Stimulated activated CD4-positive, alpha-beta T cell treated with anti-CD3 and anti-CD28 coated beads, Interleukin-12 subunit alpha, Interleukin-12 subunit beta, amount 100 ng/mL, for 48 hours (primary cell): Measurements from ENCODE around the gene DPP6.

Experiments
- DNase-seq, 3 donors: peaks; one replicate each; pipeline ENCODE4 v3.0.0-alpha.2; 2020; ENCODE audit warnings: low read depth in 2 of 3, low spot score in 1 of 3

The DPP6 gene

DNA sequence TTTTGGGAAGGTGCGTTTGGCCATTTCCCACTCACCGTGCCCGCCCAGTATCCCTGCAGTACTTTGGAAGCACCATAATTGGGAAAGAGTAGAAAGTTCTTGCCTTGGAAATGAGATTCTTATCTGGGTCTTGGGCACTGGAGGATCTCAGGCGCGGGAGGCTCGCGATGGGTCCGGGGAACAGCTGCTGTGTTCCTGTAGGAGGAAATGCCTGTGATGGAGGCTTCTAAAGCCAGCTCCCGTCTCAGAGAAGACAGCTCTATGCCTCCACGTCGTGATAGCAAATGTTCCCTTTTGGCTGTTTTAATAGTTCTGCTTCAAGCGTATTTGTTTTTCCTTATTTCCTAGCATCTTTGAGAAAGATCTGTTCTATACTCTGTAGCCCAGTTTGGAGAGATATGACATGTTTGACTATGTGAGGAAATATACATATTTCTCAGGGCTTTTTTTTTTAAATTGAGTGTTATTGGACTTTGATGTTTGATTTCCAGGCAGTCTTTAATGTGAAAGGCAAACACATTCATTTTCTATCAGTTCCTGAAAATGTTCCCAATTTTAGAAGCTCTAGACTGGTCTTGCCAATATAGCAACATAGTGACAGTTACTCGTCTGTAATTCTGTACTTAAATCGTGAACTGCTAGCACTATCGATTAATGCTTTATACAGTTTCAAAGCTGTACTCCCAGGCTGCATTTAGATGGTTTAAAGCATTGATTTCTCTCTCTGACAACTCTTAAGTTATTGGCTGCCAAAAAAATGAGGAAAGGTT is 280.8 kb downstream of the DPP6 start:
- no peak for DNase-seq

DNA sequence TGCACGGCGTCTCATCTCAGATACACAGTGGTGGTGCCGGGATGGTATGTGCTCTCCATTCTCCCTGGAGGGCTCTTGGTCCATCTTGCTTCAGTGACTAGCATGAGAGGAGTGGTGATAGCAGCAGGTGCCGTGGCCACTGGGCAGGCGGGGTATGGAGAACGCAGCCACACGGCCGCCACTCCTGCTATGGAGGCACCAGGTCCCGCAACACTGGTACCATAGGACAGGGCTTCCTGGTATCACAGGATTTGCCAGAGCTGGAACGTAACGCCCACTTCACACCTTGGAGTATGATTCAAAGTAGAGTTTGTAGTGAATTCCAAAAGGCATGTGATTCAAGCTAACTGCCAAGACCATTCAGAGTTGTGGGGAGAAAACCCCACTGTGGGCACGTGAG is 284.1 kb downstream of the DPP6 start:
- no peak for DNase-seq

DNA sequence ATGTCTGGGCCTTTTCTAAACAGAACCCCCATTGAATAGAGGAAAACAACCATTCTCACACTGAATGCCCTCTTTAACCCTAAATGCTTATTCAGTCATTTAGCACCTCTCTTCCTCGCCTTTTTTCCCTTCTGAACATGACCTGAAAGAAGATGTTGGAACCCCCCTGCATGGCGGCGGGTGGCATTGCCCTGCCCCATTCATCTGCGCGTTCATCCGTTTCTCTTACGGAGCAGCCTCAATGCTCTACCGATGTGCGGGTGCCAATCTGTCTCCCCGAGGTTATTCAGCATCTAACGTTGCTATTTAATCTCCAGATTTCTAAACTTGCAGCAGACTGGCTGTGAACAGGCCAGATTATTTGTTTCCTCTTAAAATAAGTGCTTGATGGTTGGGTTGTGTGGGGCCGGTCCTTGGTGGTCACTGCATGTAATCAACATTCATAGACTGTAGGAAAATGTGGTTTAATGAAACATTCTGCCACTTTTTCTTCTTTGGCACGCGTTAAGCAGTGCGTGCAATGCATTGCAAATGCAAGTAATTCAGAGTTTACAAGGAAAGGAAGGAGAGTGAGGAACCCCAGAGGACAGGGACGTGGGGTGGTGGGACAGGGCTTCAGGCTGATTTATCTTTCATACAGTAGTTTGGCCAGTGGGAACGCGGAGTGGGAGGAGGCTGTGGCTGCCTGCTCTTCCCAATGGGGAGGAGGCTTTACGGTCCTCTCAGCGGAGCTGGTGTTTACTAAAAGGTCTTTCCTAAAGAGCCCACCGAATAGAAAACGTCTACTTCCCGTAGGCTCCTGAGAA is 286.7 kb downstream of the DPP6 start:
- no peak for DNase-seq

DNA sequence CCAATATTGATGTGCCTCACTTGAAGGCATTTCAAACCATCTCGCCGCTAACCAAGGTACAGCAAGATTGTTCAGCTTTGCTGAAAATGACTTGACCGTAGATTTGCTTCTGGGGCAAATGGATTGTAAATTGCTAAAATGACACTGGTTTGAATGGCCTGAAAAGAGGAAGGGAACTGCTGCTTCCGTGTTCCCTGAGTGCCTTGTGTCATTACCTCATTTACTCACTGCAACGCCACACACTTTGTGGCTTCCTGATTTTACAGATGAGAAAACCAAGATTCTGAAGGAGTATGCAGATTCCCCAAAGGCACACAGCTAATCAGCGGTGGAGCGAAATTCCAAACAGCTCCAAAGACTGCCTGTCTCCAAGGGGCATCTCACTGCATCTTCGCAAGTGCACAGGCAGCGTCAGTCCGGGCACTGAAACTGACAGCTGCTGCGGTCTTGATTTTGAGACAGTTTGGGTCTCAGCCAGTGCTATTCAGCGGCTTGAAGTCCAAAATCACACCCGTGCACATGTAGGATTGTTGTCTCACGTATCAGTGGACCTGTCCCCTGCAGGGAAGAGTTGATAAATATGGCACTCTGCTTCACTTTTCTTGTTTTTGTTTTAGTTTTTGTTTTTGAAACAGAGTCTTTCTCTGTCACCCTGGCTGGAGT is 290.9 kb downstream of the DPP6 start:
- no peak for DNase-seq

DNA sequence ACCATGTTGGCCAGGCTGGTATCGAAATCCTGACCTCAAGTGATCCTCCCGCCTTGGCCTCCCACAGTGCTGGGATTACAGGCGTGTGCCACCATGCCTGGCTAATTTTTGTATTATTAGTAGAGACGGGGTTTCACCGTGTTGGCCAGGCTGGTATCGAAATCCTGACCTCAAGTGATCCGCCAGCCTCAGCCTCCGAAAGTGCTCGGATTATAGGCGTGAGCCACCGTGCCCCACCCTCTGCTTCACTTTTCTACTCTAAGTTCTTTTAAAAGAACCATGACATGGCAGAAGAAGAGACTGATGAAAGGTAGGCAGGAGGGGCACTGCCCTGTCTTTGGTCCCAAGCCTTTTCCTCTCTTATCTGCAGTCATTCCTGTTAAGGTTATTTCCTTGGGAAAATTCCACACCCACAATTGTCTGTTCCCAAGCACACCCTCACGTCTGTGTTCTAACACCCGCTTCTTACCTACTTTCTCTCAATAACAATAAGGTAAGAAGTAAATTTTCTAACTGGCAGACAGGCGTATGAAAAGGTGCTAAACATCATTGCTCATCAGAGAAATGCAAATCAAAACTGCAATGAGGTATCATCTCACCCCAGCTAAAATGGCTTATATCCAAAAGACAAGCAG is 291.7 kb downstream of the DPP6 start:
- DNase-seq: no peak

DNA sequence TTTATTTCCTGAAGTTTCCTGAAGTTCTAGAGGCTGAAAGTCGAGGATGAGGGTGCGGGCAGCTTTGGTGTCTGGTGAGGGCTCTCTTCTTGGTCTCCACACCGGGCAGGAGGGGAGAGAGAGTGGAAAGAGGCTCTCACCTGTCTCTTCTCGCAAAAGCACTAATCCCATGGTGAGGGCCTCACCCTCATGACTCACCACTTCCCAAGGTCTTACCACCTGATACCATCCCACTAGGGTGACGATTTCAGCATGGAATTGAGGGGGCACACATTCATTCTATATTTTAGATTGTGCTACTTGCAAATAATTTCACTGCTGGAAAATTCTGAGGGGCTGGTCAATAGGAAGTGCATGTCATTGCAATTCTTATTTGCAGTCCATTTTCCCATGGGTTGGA is 292.9 kb downstream of the DPP6 start:
- DNase-seq: no peak

DNA sequence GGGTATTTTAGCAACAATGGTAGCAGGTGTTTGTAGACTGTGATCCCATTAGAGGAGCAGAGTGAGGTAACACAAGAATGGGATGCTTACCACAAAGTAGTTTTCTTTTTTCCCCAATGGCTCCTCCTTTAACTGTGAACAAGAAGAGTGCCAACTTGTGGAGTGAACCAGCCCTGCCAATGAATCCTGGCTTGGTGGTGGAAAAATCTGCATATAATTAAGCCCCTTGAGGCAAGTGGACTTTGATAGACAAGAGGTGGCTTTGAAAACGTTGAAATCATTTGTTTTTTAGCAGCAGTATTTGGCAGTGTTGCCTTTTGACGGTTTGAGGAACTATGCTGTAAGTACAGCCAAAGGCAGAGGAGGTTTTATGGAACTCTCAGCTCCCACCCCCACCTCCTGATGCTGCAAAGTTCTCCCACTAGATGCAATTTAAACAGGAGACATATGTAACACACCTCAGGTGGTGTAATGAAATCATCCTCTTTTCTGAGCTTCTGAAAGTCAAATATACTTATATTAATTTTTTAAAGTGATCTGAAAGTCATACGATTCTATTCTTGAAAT is 295.6 kb downstream of the DPP6 start:
- no peak for DNase-seq

DNA sequence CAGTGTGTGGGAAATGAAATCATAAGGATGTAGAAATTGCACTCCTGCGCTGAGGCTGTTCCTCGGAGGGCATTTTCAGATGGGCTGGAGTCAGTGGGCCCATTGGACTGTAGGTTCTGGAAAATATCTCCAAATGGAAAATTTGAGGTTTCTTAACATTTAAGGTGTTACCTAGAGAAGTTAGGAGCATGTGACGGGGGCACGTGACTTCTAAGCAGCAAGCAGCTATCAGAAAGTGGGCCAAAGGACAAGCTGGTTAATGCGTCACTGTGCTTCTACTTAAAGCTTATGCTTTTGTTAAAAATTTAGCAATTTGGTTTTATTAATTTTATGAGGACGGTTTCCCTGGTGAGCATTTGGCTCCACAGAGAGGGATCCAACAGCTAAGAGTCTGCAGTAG is 298.7 kb downstream of the DPP6 start:
- DNase-seq: no peak

DNA sequence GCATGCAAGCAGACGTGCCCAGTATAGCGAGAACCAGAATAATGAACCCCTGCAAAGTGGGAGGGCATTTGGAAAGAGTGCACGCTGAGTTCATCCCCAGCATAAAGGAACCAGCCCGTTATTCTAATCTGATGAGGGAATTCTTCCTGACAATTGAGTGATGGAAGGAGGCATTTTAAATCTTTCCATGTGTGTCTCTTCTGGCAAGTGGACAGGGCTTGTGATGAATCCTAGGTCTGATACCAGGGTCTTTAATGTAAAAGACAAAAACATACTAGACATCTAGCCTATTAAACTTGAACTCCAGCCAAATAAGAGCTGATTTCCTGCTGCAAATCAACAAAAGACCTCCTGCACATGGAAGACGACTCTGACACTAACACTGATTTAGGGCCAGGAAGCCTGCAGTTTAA is 301.2 kb downstream of the DPP6 start:
- no peak for DNase-seq

DNA sequence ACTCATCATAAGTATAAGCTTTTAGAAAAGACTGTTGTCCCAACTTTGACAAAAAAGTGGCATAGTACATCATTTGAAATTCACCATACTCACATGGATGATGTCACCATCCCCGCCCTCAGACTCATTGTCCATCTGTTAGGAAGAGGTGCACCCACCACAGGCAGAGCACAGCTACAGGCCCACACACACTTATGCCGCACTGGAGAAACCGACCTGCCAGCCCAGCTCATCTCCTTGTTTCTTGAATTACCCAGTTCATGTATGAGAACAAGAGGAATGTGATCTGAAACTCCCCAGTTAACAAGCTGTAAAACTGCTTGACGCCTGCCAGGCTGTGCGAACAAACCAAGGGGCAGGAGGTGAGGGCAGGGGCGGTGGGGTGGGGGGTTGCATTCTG is 312.0 kb downstream of the DPP6 start:
- no peak for DNase-seq

DNA sequence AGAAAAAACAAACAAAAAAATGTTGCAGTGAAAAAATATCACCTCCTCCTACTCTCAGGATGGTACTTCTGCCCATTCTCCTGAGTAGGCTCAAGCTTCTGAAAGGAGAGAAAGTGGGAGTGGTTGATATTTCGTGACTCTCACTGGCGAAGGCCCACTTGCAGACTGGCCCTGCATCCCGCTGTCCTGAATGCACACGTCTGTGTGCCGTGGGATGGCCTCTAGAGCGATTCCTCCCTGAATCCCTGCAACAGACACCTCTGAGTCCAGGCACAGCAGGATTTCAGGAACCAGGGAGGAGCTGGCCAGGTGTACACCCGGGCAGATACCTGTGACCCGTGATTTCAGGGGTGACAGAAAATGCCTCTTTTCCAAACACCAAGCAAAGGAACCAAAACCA is 319.2 kb downstream of the DPP6 start:
- no peak for DNase-seq

DNA sequence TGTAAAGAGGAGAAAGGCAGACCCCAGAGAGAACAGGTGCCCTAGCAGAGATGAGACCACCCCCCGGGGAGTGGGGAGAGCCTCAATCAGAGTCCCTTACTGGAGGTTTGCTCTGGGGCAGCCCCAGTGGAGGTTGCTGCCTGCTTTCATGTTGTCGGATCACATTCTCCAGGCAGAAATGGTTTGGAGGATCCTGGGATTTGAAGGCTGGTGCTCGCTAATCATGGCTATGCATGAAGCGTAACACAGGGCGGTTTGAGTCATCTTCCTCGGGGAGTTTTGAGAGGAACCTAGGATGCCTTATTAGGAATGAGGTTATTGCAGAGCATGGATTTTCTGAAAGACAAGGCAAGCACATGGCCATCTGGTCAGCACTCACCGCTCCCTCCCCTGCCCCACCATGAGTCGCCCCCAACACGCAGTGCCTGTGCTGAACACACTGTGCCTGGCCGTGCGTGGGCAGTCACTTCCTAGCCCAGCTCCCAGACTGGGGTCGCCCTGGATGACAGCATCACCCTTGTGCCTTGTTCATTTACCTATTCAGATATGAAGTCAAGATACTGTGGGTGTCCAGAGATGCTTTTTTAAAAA is 319.9 kb downstream of the DPP6 start:
- DNase-seq: no peak

DNA sequence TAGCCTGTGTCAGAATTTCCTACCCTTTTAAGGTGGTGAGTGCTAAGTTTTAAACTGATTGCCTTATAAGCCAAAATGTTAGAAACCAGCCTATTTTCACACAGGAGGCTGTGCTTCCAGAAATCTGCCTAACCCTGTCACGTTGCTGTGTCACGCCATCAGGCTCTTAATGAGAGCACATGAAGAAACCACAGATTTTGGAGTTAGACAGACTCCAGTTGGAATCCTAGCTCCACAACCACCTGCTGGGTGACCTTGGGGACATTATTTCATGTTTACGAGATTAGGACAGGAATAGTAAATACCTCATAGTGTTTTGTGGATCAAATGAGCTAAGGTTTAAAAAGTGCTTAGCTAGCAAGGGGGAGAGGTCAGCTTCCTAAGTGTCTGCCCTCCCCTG is 321.8 kb downstream of the DPP6 start:
- no peak for DNase-seq

DNA sequence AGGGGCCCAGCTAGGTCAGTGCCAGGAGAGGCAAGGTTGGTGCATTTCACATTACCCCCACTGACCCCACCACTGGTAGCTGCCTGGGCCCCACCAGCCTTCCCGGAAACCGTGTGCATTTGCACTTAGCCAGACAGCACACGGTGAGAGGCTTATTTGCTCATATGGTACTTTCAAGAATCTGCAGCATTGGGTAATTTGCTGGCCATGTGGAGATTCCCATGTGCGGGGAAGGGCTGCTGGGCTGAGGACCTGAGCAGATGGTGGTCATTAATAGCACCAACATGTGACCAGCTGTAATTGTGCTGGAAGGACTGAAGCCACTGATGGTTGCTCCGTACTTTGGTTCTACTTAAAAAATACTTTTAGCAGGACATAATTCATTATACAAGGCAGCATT is 323.8 kb downstream of the DPP6 start:
- no peak for DNase-seq

DNA sequence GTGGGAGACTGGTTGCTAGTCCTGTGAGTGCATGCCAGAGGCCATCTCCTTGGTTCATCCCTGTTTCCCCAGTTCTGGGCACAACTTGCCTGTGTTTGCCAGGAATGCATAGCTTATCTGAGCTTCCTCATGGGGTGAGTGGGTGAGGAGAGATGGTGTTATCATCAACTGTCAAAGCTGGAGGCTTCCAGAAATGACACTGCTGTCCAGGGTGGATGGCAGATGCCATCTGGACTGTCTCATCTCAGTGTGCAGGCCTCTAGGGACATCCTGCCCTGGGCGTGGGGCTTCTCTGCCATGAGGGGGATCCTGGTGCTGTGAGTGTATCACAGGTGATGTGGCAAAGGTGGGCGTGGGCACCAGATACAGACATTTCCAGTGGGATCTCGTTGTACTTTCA is 328.6 kb downstream of the DPP6 start:
- DNase-seq: no peak

DNA sequence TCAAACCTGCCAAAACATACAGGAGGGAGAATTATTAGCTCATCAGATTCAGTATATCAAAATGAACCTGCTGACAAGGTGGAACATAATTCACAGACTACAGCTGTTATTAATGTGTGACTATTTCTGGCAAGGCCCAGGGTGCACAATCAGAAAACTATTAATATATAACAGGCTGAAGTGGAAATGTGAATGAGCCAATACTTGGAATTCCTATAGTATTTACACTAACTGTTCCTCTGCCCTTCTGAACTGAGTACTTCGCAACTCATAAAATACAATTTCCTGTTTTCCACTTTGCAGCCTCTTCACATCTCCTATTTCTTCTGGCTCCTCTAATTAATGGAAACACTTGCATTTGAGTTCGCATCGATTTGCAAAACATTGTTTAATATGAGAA is 330.8 kb downstream of the DPP6 start:
- DNase-seq: no peak

DNA sequence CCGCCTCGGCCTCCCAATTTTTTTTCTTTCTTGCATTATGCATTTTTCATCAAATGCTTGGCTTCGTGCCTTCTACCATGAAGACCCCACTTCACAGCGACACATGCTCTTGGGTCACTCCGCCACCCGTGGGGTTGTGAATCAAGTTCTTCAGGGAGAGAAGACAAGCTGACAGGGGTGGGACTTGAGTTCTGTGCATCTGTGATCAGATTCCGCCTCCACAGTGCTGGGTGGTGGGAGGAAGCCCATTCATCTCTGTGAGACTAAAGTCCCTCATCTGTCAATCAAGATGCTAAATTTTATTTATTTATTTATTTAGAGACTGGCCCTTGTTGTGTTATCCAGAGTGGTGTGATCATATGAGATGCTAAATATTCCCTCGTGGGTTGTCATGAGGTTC is 333.0 kb downstream of the DPP6 start:
- no peak for DNase-seq

DNA sequence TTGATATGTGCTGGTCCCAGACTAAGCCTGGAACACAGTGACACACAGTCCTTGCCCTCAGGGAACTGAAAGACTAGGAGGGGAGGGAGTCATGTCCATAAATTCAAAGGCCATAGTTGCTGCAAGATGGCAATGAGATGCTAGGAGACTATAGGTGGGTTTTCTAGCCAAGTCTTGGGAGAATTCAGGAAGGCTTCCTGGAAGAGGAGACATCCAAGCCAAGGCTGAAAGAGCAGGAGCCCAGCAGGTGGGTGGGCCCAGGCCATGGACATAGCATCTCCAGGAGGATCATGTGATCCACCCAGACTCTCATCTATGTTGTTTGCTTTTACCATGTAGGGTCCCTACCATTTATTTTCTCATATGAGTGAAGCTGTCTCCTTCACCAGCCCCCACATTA is 335.1 kb downstream of the DPP6 start:
- no peak for DNase-seq

DNA sequence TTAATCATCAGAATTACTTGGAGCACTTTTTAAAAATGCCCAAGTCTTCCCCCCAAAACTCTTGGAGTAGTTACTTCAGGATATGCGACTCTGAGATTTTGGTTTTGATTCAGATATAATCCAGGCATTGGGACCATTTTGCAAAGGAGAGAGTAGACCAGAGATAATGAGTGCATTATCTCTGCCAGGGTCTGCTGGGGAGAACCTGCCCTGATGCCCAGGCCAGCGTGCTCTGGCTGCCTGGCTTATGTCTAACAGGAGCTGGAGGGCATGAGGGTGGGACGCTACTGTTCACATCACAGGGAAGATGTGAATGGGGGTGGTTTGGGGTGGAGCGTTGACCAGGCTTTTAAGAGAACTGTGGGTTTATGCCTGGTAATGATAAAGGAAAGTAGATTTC is 336.2 kb downstream of the DPP6 start:
- no peak for DNase-seq

DNA sequence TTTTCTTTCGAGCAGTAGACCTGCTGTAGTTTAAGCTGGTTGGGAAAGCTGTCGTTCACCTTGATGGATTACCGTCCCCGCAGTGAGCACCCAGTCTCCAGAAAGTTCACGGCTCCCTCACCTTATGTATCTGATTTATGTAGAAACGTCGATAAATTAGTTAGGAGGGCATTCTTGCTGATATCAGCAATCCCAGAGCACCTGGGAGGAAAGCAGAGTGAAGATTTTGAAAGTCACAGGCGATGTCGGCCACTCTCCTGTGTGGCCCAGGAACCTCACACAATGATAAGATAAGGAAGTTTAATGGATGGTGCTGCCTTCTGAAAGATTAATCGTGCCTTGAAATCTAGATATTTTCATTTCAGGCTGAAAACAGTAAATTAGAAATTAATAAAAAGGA is 336.8 kb downstream of the DPP6 start:
- DNase-seq: no peak

DNA sequence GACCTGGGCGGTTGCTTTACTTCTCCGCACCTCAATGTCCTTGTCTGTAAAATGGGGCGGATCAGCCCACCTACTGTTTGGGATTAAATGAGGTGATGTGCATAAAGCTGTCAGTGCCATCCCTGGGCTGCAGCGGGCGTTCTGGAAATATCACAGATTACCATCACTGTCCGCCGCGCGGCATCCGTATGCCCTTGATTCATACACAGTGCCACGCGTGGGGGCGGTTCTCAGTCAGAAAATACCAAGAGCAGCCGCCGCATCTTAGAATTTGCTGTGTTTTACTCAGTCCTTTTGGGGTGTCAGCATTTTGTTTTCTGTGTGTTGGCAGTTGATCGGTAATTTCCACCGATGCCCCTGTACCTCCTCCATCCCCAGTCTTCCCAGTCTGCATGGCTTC is 338.8 kb downstream of the DPP6 start:
- DNase-seq: no peak
